GM18502 (cell line): ENCODE measurements around the gene SOX5.

Source experiments
- ATAC-seq: cut with Tn5 transposase; IDR thresholded peaks from one replicate; pipeline ENCODE4 v1.9.1; 2021; ENCODE audit warnings: mild to moderate bottlenecking; ENCODE audit not compliant: unreplicated experiment, poor library complexity

SOX5 gene

GRCh38 chr12:23704992-23705943 is 244.2 kb downstream of the SOX5 start:
- ATAC-seq = no peak

- no peak for ATAC-seq
Observed at GRCh38 chr12:23703051-23703450, 246.4 kb downstream of the SOX5 start.

- ATAC-seq = no peak
Observed at GRCh38 chr12:23699031-23699430, 250.4 kb downstream of the SOX5 start.

GRCh38 chr12:23694920-23695319 is 254.6 kb downstream of the SOX5 start:
- no peak for ATAC-seq

- no peak for ATAC-seq
Observed at GRCh38 chr12:23694307-23694706, 255.2 kb downstream of the SOX5 start.

GRCh38 chr12:23687947-23688346 is 261.5 kb downstream of the SOX5 start:
- ATAC-seq = no peak

- ATAC-seq = no peak
Observed at GRCh38 chr12:23686095-23686494, 263.4 kb downstream of the SOX5 start.

GRCh38 chr12:23684121-23684520 is 265.3 kb downstream of the SOX5 start:
- ATAC-seq = no peak

GRCh38 chr12:23681237-23681636 is 268.2 kb downstream of the SOX5 start:
- no peak for ATAC-seq

- no peak for ATAC-seq
Observed at GRCh38 chr12:23674064-23674463, 275.4 kb downstream of the SOX5 start.

- no peak for ATAC-seq
Observed at GRCh38 chr12:23671881-23672280, 277.6 kb downstream of the SOX5 start.

- ATAC-seq = no peak
Observed at GRCh38 chr12:23670684-23671083, 278.8 kb downstream of the SOX5 start.

GRCh38 chr12:23669691-23670090 is 279.8 kb downstream of the SOX5 start:
- ATAC-seq = no peak

- no peak for ATAC-seq
Observed at GRCh38 chr12:23666866-23667265, 282.6 kb downstream of the SOX5 start.

GRCh38 chr12:23662966-23663365 is 286.5 kb downstream of the SOX5 start:
- no peak for ATAC-seq

GRCh38 chr12:23659131-23659530 is 290.3 kb downstream of the SOX5 start:
- no peak for ATAC-seq

- ATAC-seq = no peak
Observed at GRCh38 chr12:23657598-23657997, 291.9 kb downstream of the SOX5 start.

GRCh38 chr12:23655884-23656283 is 293.6 kb downstream of the SOX5 start:
- no peak for ATAC-seq

GRCh38 chr12:23655112-23655511 is 294.4 kb downstream of the SOX5 start:
- ATAC-seq = no peak

- ATAC-seq = no peak
Observed at GRCh38 chr12:23648546-23648945, 300.9 kb downstream of the SOX5 start.

- ATAC-seq = no peak
Observed at GRCh38 chr12:23640754-23641153, 308.7 kb downstream of the SOX5 start.

GRCh38 chr12:23634344-23634743 is 315.1 kb downstream of the SOX5 start:
- no peak for ATAC-seq
